Karpas-422 (cell line): Measurements from ENCODE around the gene GDNF. TPM values are rescaled to one million over a fixed set of nuclear protein-coding genes. Genes with fewer than 3 reads are reported as not detected.

Experiments used
- DNase-seq: peaks from one replicate; pipeline ENCODE4 v3.0.0-alpha.2; 2015
- H2AFZ ChIP-seq: fragments of 200-600 bp; sonication (generic); 2 replicates; pipeline ENCODE4 v1.6.1; 2014; ENCODE audit warnings: antibody characterized with exemption, low read length, mixed read lengths
- H3K27ac ChIP-seq: fragments of 200-600 bp; sonication (generic); 2 replicates; pipeline ENCODE4 v1.5.1; 2014; ENCODE audit warnings: mild to moderate bottlenecking, low read length, moderate library complexity
- H3K27me3 ChIP-seq: fragments of 200-600 bp; sonication (generic); 2 replicates; pipeline ENCODE4 v1.6.1; 2014; ENCODE audit warnings: low read length, mixed read lengths
- H3K36me3 ChIP-seq: fragments of 200-600 bp; sonication (generic); 2 replicates; pipeline ENCODE4 v1.6.1; 2014; ENCODE audit warnings: low read length, mixed read lengths; ENCODE audit not compliant: insufficient read depth
- H3K4me1 ChIP-seq: fragments of 200-600 bp; sonication (generic); 2 replicates; pipeline ENCODE4 v1.6.1; 2014; ENCODE audit warnings: mild to moderate bottlenecking, low read length, mixed read lengths
- H3K4me2 ChIP-seq: fragments of 200-600 bp; sonication (generic); 2 replicates; pipeline ENCODE4 v1.6.1; 2014; ENCODE audit warnings: low read length, low read depth, mild to moderate bottlenecking; ENCODE audit not compliant: poor library complexity, severe bottlenecking
- H3K4me3 ChIP-seq: fragments of 200-600 bp; sonication (generic); 2 replicates; pipeline ENCODE4 v1.5.1; 2014; ENCODE audit warnings: mild to moderate bottlenecking, antibody characterized with exemption, low read length, mixed read lengths
- H3K79me2 ChIP-seq: fragments of 200-600 bp; sonication (generic); 2 replicates; pipeline ENCODE4 v1.6.1; 2014; ENCODE audit warnings: mild to moderate bottlenecking, low read length, mixed read lengths
- H3K9ac ChIP-seq: fragments of 200-600 bp; sonication (generic); 2 replicates; pipeline ENCODE4 v1.6.0; 2014; ENCODE audit warnings: low read length
- H3K9me2 ChIP-seq: fragments of 200-600 bp; sonication (generic), shearing (Covaris generic); replicated peaks from 2 replicates; pipeline ENCODE4 v1.6.0; 2014; ENCODE audit warnings: mild to moderate bottlenecking, low read length, moderate library complexity; ENCODE audit not compliant: insufficient read depth
- H3K9me3 ChIP-seq: fragments of 300-700, 200-600 bp; sonication (generic); 2 replicates; pipeline ENCODE4 v1.6.1; 2014; ENCODE audit warnings: low read length, mixed read lengths
- H4K20me1 ChIP-seq: fragments of 200-600 bp; sonication (generic); 2 replicates; pipeline ENCODE4 v1.6.1; 2014; ENCODE audit warnings: mild to moderate bottlenecking, antibody characterized with exemption, low read length, low read depth; ENCODE audit not compliant: insufficient read depth
- total RNA-seq: library from RNA; depleted of rRNA; stranded (reverse); fragments of >200 nt; shearing (Covaris generic); gene quantifications from 2 replicates; pipeline ENCODE4 v1.2.3, GENCODE V29; 2014; ENCODE audit warnings: low replicate concordance; rRNA removed

The GDNF gene
- total RNA-seq: 0.11 TPM in 1 of 2 replicates, not detected in the other

GRCh38 chr5:37839407-37840052 is at the start of gene GDNF:
GDNF (minus strand) TSS chr5:37840041; CDS start chr5:37834796, 5,245 bp downstream.
- H3K9ac ChIP-seq: no peak within 1 kb of the TSS
- no peaks in the 10 kb centered on the region for H3K36me3 ChIP-seq
- no peak within 1 kb of the TSS for H3K4me3 ChIP-seq
- H4K20me1 ChIP-seq: no peaks in the 10 kb centered on the region
- no peak within 1 kb of the TSS for H3K4me2 ChIP-seq
- H3K27me3 ChIP-seq: no peaks in the 10 kb centered on the region
- no peak for DNase-seq
- H2AFZ ChIP-seq: no peak within 1 kb of the TSS
- H3K4me1 ChIP-seq: peaks cover 4% of the 10 kb centered on the region; the same call in 1 of the 2 replicates
- H3K9me3 ChIP-seq: no peaks in the 10 kb centered on the region
- H3K27ac ChIP-seq: no peak within 1 kb of the TSS
- H3K79me2 ChIP-seq: no peaks in the 10 kb centered on the region
- H3K9me2 ChIP-seq: no peaks in the 10 kb centered on the region

GRCh38 chr5:37888476-37888875 is 48.6 kb upstream of the GDNF start:
- no peaks in the 10 kb centered on the region for H4K20me1 ChIP-seq
- no peak for DNase-seq
- no peaks in the 10 kb centered on the region for H3K79me2 ChIP-seq
- no peak overlapping the region for H2AFZ ChIP-seq
- no peak overlapping the region for H3K27ac ChIP-seq
- H3K4me2 ChIP-seq: no peak overlapping the region
- no peak overlapping the region for H3K4me3 ChIP-seq
- H3K4me1 ChIP-seq: no peaks in the 10 kb centered on the region
- H3K9me3 ChIP-seq: no peaks in the 10 kb centered on the region
- H3K36me3 ChIP-seq: no peaks in the 10 kb centered on the region
- H3K9ac ChIP-seq: no peak overlapping the region
- no peaks in the 10 kb centered on the region for H3K27me3 ChIP-seq
- no peaks in the 10 kb centered on the region for H3K9me2 ChIP-seq

- Histone ChIP-seq H3K27ac (no peak overlapping the region), H3K9me3 (no peaks in the 10 kb centered on the region), H3K9ac (no peak overlapping the region), H3K9me2 (no peaks in the 10 kb centered on the region), H3K79me2 (no peaks in the 10 kb centered on the region), H3K36me3 (no peaks in the 10 kb centered on the region), H3K4me2 (no peak overlapping the region), H3K27me3 (no peaks in the 10 kb centered on the region), H3K4me1 (no peaks in the 10 kb centered on the region), H3K4me3 (no peak overlapping the region), H4K20me1 (no peaks in the 10 kb centered on the region), H2AFZ (no peak overlapping the region)
- DNase-seq: no peak
Measured at GRCh38 chr5:37886242-37886905, 46.5 kb upstream of the GDNF start.

GRCh38 chr5:37882636-37883035 is 42.8 kb upstream of the GDNF start:
- Histone ChIP-seq H3K27me3 (no peaks in the 10 kb centered on the region), H3K9me3 (no peaks in the 10 kb centered on the region), H3K9ac (no peak overlapping the region), H3K4me3 (no peak overlapping the region), H3K36me3 (no peaks in the 10 kb centered on the region), H3K4me1 (no peaks in the 10 kb centered on the region), H4K20me1 (no peaks in the 10 kb centered on the region), H3K4me2 (no peak overlapping the region), H3K79me2 (no peaks in the 10 kb centered on the region), H3K9me2 (no peaks in the 10 kb centered on the region), H3K27ac (no peak overlapping the region), H2AFZ (no peak overlapping the region)
- DNase-seq: no peak

GRCh38 chr5:37881359-37881758 is 41.5 kb upstream of the GDNF start:
- Histone ChIP-seq H3K36me3 (no peaks in the 10 kb centered on the region), H2AFZ (no peak overlapping the region), H3K27ac (no peak overlapping the region), H3K79me2 (no peaks in the 10 kb centered on the region), H3K9me2 (no peaks in the 10 kb centered on the region), H3K27me3 (no peaks in the 10 kb centered on the region), H3K9ac (no peak overlapping the region), H3K4me2 (no peak overlapping the region), H3K9me3 (no peaks in the 10 kb centered on the region), H3K4me3 (no peak overlapping the region), H3K4me1 (no peaks in the 10 kb centered on the region), H4K20me1 (no peaks in the 10 kb centered on the region)
- DNase-seq: no peak

GRCh38 chr5:37876943-37877342 is 37.1 kb upstream of the GDNF start:
- Histone ChIP-seq H3K9me2 (no peaks in the 10 kb centered on the region), H3K4me2 (no peak overlapping the region), H3K79me2 (no peaks in the 10 kb centered on the region), H4K20me1 (no peaks in the 10 kb centered on the region), H3K27ac (no peak overlapping the region), H3K9me3 (no peaks in the 10 kb centered on the region), H3K4me3 (no peak overlapping the region), H3K4me1 (no peaks in the 10 kb centered on the region), H3K27me3 (no peaks in the 10 kb centered on the region), H3K36me3 (no peaks in the 10 kb centered on the region), H2AFZ (no peak overlapping the region), H3K9ac (no peak overlapping the region)
- no peak for DNase-seq

- Histone ChIP-seq H3K4me1 (no peaks in the 10 kb centered on the region), H3K27ac (no peak overlapping the region), H3K4me2 (no peak overlapping the region), H3K9me2 (no peaks in the 10 kb centered on the region), H3K27me3 (no peaks in the 10 kb centered on the region), H2AFZ (no peak overlapping the region), H3K4me3 (no peak overlapping the region), H3K79me2 (no peaks in the 10 kb centered on the region), H3K36me3 (no peaks in the 10 kb centered on the region), H4K20me1 (no peaks in the 10 kb centered on the region), H3K9ac (no peak overlapping the region), H3K9me3 (no peaks in the 10 kb centered on the region)
- no peak for DNase-seq
Measured at GRCh38 chr5:37876245-37876644, 36.4 kb upstream of the GDNF start.

- no peak overlapping the region for H2AFZ ChIP-seq
- H3K79me2 ChIP-seq: no peaks in the 10 kb centered on the region
- DNase-seq: no peak
- H3K27me3 ChIP-seq: no peaks in the 10 kb centered on the region
- H3K4me2 ChIP-seq: no peak overlapping the region
- H3K4me1 ChIP-seq: no peaks in the 10 kb centered on the region
- no peaks in the 10 kb centered on the region for H3K9me2 ChIP-seq
- H4K20me1 ChIP-seq: no peaks in the 10 kb centered on the region
- H3K9me3 ChIP-seq: no peaks in the 10 kb centered on the region
- H3K36me3 ChIP-seq: no peaks in the 10 kb centered on the region
- no peak overlapping the region for H3K27ac ChIP-seq
- no peak overlapping the region for H3K4me3 ChIP-seq
- no peak overlapping the region for H3K9ac ChIP-seq
Measured at GRCh38 chr5:37875051-37875787, 35.4 kb upstream of the GDNF start.
